Smooth muscle cell (in vitro differentiated cells): ENCODE results near the gene CES2. TPM values are rescaled to one million over a fixed set of nuclear protein-coding genes. Genes with fewer than 3 reads are reported as not detected.

ENCODE experiments used
- DNase-seq: peaks from one replicate; lab custom pipeline; 2025; ENCODE audit not compliant: unreplicated experiment; lab: John Stamatoyannopoulos, UW
- H2AFZ ChIP-seq: fragments of 200-600 bp; sonication (generic); 2 replicates; pipeline ENCODE4 v1.6.0; 2016; ENCODE audit warnings: antibody characterized with exemption, low read depth, mild to moderate bottlenecking
- H3F3A ChIP-seq: fragments of 200-600 bp; sonication (generic); 2 replicates; pipeline ENCODE4 v1.6.0; 2017; ENCODE audit warnings: antibody characterized with exemption, low read depth
- H3K27ac ChIP-seq: fragments of 200-600 bp; sonication (generic); 2 replicates; pipeline ENCODE4 v1.5.1; 2016; ENCODE audit warnings: low read depth, mild to moderate bottlenecking
- H3K27me3 ChIP-seq: fragments of 200-600 bp; sonication (generic); 2 replicates; pipeline ENCODE4 v1.6.1; 2016; ENCODE audit warnings: low read depth, mild to moderate bottlenecking
- H3K36me3 ChIP-seq: fragments of 200-600 bp; sonication (generic); 2 replicates; pipeline ENCODE4 v1.5.1; 2016; ENCODE audit warnings: low read depth
- H3K4me1 ChIP-seq: fragments of 200-600 bp; sonication (generic); 2 replicates; pipeline ENCODE4 v1.5.1; 2016; ENCODE audit warnings: low read depth
- H3K4me2 ChIP-seq: fragments of 200-600 bp; sonication (generic); 2 replicates; pipeline ENCODE4 v1.6.0; 2016; ENCODE audit warnings: mild to moderate bottlenecking
- H3K4me3 ChIP-seq: fragments of 200-600 bp; sonication (generic); 2 replicates; pipeline ENCODE4 v1.5.1; 2016; ENCODE audit warnings: mild to moderate bottlenecking
- H3K79me2 ChIP-seq: fragments of 200-600 bp; sonication (generic); 2 replicates; pipeline ENCODE4 v1.6.0; 2016; ENCODE audit warnings: low read depth, mild to moderate bottlenecking
- H3K9ac ChIP-seq: fragments of 200-600 bp; sonication (generic); 2 replicates; pipeline ENCODE4 v1.6.0; 2016; ENCODE audit warnings: low read depth
- H3K9me3 ChIP-seq: fragments of 200-600 bp; sonication (generic); replicated peaks from 2 replicates; pipeline ENCODE4 v1.5.1; 2016; ENCODE audit warnings: low read depth
- H4K20me1 ChIP-seq: fragments of 200-600 bp; sonication (generic); 2 replicates; pipeline ENCODE4 v1.6.0; 2016; ENCODE audit warnings: low read depth
- WGBS: methylation state at CpG from one replicate; pipeline ENCODE4 v1.1.7; 2016; ENCODE audit warnings: low lambda C conversion rate; 5-methylcytosine and 5-hydroxymethylcytosine counted together
- polyA plus RNA-seq: library from polyadenylated mRNA; unstranded; fragments of >200 nt; fragmentation: Nextera tagmentation; extraction: Ambion mirVana; gene quantifications from 2 replicates; pipeline ENCODE4 v1.2.1, GENCODE V29; 2016
- total RNA-seq: library from RNA; depleted of rRNA; stranded (reverse); fragments of >200 nt; gene quantifications from 2 replicates; pipeline ENCODE4 v1.2.3, GENCODE V29; 2014
- TF ChIP-seq, protein P1 (sequence below): fragments of 200-600 bp; sonication (generic); IDR thresholded peaks from 2 replicates; pipeline ENCODE4 v1.5.1; 2017; ENCODE audit warnings: borderline replicate concordance, mild to moderate bottlenecking, antibody characterized with exemption; ENCODE audit not compliant: insufficient read depth, poor library complexity, severe bottlenecking

Gene CES2
- total and polyA plus RNA-seq, 2 experiments from 2014 or later = 12.1 to 26.9 TPM

GRCh38 chr16:66920924-66921680, 14.2 kb upstream of the CES2 start:
- H4K20me1 ChIP-seq = no peaks in the 10 kb centered on the region
- H2AFZ ChIP-seq = no peak overlapping the region
- H3K4me1 ChIP-seq = peaks cover 6% of the 10 kb centered on the region
- WGBS = 89% methylated on average over 9 of the region's 9 CpGs
- no peak overlapping the region for H3K4me3 ChIP-seq
- H3K9me3 ChIP-seq = no peaks in the 10 kb centered on the region
- no peak overlapping the region for H3K27ac ChIP-seq
- no peaks in the 10 kb centered on the region for H3K36me3 ChIP-seq
- peaks cover 25% of the 10 kb centered on the region for H3K27me3 ChIP-seq
- H3F3A ChIP-seq = no peaks in the 10 kb centered on the region
- TF ChIP-seq, protein P1, sequence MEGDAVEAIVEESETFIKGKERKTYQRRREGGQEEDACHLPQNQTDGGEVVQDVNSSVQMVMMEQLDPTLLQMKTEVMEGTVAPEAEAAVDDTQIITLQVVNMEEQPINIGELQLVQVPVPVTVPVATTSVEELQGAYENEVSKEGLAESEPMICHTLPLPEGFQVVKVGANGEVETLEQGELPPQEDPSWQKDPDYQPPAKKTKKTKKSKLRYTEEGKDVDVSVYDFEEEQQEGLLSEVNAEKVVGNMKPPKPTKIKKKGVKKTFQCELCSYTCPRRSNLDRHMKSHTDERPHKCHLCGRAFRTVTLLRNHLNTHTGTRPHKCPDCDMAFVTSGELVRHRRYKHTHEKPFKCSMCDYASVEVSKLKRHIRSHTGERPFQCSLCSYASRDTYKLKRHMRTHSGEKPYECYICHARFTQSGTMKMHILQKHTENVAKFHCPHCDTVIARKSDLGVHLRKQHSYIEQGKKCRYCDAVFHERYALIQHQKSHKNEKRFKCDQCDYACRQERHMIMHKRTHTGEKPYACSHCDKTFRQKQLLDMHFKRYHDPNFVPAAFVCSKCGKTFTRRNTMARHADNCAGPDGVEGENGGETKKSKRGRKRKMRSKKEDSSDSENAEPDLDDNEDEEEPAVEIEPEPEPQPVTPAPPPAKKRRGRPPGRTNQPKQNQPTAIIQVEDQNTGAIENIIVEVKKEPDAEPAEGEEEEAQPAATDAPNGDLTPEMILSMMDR = no peak
- H3K79me2 ChIP-seq = no peaks in the 10 kb centered on the region
- no peak overlapping the region for H3K9ac ChIP-seq
- no peak overlapping the region for H3K4me2 ChIP-seq
- no peak for DNase-seq

- DNase-seq = no peak
- Histone ChIP-seq H3K9me3 (no peaks in the 10 kb centered on the region), H3K9ac (no peak overlapping the region), H3K27ac (no peak overlapping the region), H3F3A (peaks cover 4% of the 10 kb centered on the region), H3K4me2 (no peak overlapping the region), H4K20me1 (no peaks in the 10 kb centered on the region), H3K4me3 (no peak overlapping the region), H3K27me3 (peaks cover 25% of the 10 kb centered on the region), H2AFZ (no peak overlapping the region), H3K79me2 (no peaks in the 10 kb centered on the region), H3K36me3 (no peaks in the 10 kb centered on the region), H3K4me1 (peaks cover 6% of the 10 kb centered on the region)
- TF ChIP-seq, protein P1 = no peak
- 91% methylated on average over 42 of the region's 42 CpGs for WGBS
These were observed 13.4 kb upstream of the CES2 start for GRCh38 chr16:66921729-66922450.

GRCh38 chr16:66923247-66923731, 12.0 kb upstream of the CES2 start:
- no peak overlapping the region for H3K27ac ChIP-seq
- H3K27me3 ChIP-seq = peaks cover 25% of the 10 kb centered on the region
- TF ChIP-seq, protein P1 = no peak
- no peak overlapping the region for H3K4me3 ChIP-seq
- no peak overlapping the region for H3K9ac ChIP-seq
- H2AFZ ChIP-seq = no peak overlapping the region
- peaks cover 6% of the 10 kb centered on the region for H3K4me1 ChIP-seq
- no peaks in the 10 kb centered on the region for H4K20me1 ChIP-seq
- H3K9me3 ChIP-seq = no peaks in the 10 kb centered on the region
- no peaks in the 10 kb centered on the region for H3K79me2 ChIP-seq
- H3K36me3 ChIP-seq = no peaks in the 10 kb centered on the region
- H3F3A ChIP-seq = peaks cover 4% of the 10 kb centered on the region
- no peak overlapping the region for H3K4me2 ChIP-seq
- no peak for DNase-seq
- WGBS = 86% methylated on average over 18 of the region's 18 CpGs
